COLO668 (cell line): ENCODE results near the gene PTMS.

Experiments
- DNase-seq: peaks from one replicate; lab custom pipeline; 2025; ENCODE audit not compliant: unreplicated experiment; lab: John Stamatoyannopoulos, UW

Gene PTMS

DNA sequence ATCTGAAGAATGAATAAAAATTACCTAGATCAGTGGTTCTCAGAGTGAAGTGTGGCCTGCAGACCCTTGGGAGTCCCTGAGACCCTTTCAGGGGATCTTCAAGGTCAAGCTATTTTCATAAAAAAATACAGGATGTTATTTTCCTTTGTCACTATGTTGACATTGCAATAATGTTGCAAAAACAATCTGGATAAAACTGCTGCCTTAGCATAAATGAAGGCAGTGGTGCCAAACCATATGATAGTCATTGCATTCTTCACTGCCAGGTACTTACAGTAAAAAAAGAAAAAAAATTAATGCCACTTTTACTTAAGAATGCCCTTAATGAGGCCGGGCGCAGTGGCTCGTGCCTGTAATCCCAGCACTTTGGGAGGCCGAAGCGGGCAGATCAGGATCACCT, 21.1 kb downstream of the PTMS start:
- no peak for DNase-seq

DNA sequence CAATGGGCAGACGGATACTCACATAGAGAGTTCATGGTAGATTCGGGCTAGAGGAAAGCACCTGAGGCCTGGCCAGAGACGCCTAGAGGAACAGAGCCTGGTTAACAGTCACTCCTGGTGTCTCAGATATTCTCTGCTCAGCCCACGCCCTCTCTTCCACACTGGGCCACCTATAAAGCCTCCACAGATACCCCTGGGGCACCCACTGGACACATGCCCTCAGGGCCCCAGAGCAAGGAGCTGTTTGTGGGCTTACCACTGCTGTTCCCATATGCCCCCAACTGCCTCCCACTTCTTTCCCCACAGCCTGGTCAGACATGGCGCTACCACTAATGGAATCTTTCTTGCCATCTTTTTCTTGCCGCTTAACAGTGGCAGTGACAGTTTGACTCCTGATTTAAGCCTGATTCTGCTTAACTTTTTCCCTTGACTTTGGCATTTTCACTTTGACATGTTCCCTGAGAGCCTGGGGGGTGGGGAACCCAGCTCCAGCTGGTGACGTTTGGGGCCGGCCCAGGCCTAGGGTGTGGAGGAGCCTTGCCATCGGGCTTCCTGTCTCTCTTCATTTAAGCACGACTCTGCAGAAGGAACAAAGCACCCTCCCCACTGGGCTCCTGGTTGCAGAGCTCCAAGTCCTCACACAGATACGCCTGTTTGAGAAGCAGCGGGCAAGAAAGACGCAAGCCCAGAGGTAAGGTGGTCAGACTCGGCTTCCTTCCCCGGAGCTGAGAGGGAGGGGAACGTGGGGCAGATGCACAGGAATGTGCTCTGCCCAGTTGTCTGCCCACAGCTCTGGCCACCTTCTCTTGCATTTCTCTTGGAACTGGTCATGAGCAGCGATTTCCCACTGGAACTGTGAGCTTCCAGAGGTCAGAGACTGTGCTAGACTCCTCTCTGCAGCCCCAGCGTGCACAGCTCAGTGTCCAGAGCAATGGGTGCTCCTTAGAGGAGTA, 23.1 kb downstream of the PTMS start, which contains the start of gene CD4:
CD4 (plus strand) TSS at position 557 of the 953 bp plus-strand sequence. CDS start 10,611 bp downstream, outside the sequence.
- no peak for DNase-seq

DNA sequence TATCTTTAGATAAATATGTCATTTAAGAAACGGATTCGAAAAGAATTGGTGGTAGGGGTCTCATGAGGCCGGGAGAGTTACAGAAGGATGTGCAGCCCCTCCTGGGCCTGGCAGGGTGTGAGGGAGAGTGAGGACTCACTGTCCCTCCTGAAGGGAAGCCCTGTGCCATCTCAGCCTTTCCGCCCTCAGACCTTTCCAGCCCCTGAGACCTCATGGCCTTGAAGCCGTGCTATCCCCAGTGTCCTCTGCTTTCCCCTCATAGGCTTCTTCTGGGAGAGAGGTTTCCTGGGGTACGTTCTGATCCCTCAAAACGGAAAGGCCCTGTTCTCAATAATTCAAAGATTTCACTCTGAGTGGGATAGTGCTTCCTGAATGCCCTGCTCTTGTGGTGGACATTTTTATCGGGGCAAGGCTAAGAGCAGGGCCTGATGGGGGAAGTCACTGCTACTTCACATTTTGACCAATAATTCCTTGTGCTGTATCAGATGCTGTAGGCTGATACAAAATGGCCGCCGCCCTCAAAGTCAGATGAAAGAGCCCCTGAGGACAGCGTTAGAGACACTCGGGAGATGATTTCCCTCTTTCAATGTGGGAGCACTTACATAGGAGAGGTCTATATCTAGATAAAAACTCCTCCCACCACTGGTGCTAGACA, 24.5 kb downstream of the PTMS start:
- no peak for DNase-seq

DNA sequence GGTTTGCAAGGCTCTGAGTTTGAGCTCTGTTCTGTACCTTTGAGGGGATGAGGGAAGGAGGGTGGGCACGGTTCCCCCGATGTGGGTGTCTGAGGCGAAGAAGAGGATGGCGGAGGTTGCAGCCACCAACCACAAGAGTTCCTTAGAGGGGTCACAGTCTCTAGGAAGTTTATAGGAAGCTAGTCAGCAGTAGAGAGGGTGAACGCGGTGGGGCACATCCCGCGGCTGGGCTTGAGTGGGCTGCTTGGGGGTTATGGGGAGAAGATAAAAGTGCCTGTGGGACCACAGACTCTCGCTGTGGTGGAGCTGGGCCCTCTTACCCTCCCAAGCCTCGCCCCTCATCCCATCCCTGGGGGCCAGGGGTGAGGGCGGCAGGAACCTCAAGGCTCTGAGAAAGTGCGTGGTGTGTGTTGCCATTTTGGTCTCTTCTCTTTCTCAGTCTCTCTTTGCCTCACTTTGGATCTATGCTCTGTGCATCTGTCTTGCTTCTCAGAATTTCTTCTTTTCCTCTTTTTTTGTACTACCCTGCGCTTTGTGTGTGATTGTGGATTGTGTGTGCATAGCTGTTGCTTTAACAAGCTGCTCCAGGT, 25.9 kb downstream of the PTMS start:
- no peak for DNase-seq

DNA sequence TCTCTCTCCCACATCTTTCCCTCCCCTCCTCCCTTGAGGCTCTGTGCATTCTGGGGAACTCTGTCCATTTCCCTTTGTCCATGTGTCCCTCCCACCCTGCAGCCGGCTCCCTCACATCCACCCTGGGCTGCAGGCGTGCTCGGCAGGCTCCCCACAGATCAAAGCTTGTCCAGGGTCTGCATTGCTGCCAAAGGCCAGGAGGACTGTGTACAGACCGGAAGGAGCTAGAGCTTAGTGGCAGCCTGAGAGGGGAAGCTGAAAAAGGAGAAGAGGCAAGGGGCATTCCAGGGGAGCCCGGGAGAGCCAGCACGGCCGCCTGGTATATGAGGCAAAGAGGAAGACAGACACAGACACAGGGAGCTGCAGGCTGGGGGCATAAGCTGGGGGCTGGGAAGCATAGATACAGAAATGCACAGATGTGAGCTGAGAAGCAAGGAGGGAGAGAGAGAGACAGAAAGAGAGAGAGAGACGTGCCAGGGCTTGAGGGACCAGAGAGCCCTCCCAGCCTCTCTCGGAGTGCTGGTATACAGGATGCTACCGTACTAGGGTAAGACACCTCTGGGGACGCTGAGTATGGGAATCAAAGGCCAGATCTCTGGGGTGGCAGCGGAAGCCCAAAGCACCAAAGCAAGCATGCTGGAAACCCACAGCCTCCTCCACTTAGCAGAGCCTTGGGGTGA, 26.5 kb downstream of the PTMS start:
- DNase-seq: no peak

DNA sequence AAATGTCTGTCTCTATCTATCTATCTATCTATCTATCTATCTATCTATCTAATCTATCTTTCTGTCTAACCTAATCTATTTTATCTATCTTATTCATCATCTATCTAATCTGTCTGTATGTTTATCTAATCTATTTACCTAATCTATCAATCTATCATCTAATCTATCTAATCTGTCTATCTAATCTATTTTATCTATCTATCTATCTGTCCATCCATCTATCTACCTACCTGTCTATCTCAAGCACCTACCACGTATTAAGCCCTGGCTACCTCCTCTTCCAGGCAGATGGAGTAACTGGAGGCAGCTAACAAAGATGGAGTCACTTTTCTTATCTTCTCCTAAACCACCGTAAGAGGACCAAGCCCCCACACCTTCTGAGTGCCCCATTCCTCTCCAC, 28.9 kb downstream of the PTMS start:
- DNase-seq: no peak

DNA sequence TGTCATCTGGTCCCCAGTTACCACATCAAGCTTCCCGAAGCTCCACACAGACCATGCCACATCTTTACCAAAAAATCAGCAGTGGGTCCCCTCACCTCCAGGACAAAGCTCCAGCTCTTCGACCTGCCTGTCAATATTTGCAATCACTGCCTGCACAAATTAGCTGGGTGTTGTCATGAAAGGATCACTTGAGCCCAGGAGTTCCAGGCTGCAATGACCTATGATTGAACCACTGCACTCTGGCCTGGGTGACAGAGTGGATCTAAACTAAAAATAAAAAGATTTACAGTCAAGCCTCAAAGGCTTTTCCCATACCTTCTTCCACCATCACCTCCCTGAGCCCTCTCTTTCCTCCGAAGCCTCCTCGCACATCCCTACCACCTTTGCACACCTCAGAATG, 30.4 kb downstream of the PTMS start:
- no peak for DNase-seq

DNA sequence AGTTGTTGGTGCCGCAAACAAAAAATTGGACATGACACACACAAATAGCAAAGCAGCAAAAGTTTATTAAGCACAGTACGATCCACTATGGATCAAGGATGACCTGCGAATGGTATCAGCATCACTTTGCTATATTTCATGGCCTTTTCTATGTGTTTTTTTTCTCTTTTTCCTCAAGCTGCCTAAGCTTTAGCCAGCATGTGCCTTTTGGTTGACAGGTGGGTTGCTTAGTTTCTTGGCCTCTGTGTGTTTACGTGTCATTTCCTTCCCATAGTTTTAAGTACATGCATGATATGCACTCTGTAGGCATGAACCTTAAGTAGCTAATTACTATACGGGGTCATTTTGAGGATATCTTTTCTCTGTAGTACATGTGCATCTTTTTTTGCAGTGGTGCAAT, 33.0 kb downstream of the PTMS start:
- no peak for DNase-seq

DNA sequence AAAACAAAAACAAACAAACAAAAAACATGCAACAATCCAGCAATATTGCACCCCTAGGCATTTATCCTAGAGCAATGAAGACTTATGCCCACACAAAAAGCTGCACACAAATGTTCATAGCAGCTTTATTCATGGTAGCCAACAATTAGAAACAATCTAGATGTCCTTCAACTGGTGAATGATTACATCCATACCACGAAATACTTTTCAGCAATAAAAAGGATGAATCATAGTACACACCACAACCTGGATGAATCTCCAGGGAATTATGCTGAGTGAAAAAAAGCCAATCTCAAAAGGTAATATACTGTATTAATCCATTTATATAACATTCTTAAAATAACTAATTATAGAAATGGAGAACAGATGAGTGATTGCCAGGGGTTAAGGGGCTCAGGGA, 41.0 kb downstream of the PTMS start:
- DNase-seq: no peak

DNA sequence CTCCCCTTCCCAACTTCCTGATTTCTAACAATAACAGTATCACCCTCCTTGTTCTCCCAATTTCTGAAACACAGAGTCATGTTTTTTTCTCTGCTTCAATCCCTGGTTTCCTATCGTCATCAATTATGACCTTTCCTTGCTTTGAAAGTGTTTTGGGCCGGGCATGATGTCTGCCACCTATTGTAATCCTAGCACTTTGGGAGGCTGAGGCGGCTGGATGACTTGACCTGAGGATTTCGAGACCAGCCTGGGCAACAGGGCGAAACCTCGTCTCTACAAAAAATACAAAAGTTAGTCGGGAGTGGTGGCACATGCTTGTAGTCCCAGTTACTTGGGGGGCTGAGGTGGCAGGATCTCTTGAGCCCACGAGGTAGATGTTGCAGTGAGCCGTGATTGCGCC, 42.9 kb downstream of the PTMS start:
- DNase-seq: no peak

DNA sequence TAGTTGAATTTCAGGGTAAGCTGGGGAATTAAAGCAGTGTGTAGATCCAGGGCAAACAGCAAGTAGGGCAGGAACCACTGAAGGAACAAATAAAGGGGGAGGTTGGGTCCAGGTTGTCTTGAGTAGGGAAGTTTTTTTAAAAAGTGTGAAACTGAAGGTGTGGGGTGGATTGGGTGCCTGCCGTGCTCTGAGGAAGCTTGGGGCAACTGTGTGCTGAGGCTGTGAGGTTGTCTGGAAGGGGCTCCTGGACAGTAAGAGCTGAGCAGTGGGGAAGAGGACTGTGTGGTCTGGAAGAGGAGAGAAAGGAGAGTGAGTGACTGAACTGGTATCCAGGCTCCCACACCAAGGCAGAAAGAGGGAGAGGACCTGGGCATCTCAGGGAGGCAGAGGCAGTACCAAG, 44.6 kb downstream of the PTMS start:
- DNase-seq: no peak

DNA sequence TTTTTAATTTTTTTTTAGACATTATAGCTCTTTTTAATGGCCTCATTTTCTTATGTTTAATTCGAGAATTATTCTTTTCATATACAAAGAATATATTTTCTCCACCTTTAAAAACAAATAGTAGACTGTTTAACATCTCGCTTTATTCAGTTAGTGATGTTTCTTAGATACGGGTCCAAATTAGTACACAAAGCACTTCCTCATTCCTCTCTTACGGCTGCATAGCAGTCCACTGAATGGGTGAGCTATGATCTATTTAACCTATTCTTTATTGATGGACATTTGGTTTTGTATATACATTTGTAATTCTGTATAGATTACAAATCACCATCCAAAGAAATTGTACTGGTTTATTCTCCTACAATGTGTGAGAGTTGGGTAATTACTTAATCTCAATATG, 47.2 kb downstream of the PTMS start:
- no peak for DNase-seq

DNA sequence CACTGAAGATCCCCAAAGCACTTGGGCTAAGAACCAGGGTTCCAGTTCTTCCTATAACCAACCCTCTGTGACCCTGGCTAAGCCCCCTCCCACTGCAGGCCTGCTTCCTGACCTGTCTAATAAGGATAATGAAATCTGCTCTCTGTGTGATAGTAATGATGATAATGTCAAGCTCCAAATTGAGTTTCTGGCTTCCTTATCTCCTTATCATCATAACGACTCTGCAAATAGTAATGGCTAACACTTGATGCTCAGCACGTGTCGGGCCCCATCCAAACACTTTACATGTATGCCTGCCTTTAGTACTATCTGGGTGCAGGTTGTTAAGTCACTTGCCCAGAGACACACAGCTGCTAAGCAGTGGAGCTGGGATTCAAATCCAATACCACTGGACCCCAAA, 50.4 kb downstream of the PTMS start:
- no peak for DNase-seq

DNA sequence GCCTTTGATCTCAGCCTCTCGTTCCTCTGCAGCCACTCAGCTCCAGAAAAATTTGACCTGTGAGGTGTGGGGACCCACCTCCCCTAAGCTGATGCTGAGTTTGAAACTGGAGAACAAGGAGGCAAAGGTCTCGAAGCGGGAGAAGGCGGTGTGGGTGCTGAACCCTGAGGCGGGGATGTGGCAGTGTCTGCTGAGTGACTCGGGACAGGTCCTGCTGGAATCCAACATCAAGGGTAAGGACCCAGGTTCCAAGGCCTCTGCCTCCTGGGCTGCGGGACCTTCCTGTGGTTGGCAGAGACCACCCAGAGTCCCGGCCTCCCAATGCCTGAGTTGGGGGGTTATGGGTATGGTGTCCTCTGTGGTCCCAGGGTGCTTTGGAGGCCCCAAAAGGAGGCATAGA, 50.9 kb downstream of the PTMS start:
- no peak for DNase-seq

DNA sequence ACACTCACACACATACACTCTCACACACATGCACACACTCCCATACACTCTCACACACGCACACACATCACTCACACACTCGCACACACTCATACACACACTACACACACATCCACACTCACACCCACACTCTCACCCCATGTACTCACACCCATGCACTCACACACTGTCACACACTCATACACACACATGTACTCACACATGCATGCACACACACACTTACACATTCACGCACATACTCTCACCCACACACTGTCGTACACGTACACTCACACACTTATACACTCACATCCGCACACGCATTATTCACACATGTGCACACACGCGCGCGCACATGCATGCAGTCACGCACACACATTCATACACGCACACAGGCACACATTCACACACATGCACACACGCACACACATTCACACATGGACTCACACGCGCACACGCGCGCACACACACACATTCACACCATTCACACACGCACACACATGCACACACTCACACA, 51.5 kb downstream of the PTMS start:
- DNase-seq: no peak

DNA sequence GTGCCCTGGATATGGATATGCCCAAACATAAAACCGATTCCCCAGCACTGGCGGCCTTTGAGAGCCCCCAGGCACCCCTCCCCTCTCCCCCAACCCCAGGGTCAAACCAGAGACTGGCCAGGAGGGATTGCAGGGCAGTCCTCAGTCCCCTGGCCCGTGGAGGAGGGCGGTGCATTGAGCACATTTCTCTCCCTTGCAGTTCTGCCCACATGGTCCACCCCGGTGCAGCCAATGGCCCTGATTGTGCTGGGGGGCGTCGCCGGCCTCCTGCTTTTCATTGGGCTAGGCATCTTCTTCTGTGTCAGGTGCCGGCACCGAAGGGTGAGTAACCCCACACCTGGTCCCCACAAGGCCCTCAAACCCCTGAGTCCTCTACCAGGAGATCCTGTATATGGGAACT, 52.1 kb downstream of the PTMS start:
- DNase-seq: no peak

DNA sequence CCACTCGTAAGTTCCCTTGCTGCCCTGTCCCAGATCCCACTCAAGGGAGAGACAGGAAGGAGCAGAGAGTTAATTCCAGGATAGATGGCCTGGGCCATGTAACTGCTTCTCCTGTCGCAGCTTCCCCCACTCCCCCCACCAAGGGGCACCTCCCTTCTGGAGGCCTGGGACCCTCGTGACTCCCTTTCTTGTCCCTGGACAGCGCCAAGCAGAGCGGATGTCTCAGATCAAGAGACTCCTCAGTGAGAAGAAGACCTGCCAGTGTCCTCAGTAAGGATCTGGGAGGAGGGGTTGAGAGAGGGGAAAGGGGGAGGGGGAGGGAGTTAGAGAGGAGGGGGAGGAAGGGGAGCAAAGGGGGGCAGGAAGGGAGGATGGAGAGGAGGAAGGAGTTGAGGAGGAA, 52.5 kb downstream of the PTMS start:
- DNase-seq: no peak

DNA sequence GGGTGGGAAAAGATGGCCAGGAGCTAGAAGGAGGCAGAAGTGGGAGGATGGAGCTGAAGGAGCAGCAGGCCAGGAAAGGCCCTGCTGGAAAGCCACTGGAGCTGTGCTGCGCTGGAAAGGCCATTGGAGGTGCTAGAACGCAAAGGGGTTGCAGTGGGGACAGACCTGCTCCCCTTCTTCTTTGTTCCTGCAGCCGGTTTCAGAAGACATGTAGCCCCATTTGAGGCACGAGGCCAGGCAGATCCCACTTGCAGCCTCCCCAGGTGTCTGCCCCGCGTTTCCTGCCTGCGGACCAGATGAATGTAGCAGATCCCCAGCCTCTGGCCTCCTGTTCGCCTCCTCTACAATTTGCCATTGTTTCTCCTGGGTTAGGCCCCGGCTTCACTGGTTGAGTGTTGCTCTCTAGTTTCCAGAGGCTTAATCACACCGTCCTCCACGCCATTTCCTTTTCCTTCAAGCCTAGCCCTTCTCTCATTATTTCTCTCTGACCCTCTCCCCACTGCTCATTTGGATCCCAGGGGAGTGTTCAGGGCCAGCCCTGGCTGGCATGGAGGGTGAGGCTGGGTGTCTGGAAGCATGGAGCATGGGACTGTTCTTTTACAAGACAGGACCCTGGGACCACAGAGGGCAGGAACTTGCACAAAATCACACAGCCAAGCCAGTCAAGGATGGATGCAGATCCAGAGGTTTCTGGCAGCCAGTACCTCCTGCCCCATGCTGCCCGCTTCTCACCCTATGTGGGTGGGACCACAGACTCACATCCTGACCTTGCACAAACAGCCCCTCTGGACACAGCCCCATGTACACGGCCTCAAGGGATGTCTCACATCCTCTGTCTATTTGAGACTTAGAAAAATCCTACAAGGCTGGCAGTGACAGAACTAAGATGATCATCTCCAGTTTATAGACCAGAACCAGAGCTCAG, 53.2 kb downstream of the PTMS start:
- DNase-seq: no peak

DNA sequence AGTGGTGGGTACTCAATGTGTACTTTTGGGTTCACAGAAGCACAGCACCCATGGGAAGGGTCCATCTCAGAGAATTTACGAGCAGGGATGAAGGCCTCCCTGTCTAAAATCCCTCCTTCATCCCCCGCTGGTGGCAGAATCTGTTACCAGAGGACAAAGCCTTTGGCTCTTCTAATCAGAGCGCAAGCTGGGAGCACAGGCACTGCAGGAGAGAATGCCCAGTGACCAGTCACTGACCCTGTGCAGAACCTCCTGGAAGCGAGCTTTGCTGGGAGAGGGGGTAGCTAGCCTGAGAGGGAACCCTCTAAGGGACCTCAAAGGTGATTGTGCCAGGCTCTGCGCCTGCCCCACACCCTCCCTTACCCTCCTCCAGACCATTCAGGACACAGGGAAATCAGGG, 54.0 kb downstream of the PTMS start:
- no peak for DNase-seq
